ENCODE measurements around the gene LEMD2.

GRCh38 chr6:33817489-33817888, 28.6 kb upstream of the LEMD2 start:
- no peak for TF ChIP-seq POLR2A (IDR thresholded peaks at IDR 0.05)
- TF ChIP-seq, protein P1, sequence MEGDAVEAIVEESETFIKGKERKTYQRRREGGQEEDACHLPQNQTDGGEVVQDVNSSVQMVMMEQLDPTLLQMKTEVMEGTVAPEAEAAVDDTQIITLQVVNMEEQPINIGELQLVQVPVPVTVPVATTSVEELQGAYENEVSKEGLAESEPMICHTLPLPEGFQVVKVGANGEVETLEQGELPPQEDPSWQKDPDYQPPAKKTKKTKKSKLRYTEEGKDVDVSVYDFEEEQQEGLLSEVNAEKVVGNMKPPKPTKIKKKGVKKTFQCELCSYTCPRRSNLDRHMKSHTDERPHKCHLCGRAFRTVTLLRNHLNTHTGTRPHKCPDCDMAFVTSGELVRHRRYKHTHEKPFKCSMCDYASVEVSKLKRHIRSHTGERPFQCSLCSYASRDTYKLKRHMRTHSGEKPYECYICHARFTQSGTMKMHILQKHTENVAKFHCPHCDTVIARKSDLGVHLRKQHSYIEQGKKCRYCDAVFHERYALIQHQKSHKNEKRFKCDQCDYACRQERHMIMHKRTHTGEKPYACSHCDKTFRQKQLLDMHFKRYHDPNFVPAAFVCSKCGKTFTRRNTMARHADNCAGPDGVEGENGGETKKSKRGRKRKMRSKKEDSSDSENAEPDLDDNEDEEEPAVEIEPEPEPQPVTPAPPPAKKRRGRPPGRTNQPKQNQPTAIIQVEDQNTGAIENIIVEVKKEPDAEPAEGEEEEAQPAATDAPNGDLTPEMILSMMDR (IDR thresholded peaks at IDR 0.05) = no peak
